PC-9 (cell line): ENCODE results near the gene IDH3G.

Source experiments
- EZH2 ChIP-seq: fragments of 200-600 bp; sonication (generic); IDR thresholded peaks from 2 replicates; pipeline ENCODE4 v1.8.0; 2017; ENCODE audit warnings: antibody characterized with exemption, low read depth
- TF ChIP-seq, protein P1 (sequence below): fragments of 200-600 bp; sonication (generic); conservative IDR thresholded peaks from 2 replicates; pipeline ENCODE4 v1.6.1; 2017; ENCODE audit warnings: mixed run types, antibody characterized with exemption, mild to moderate bottlenecking, moderate library complexity

GRCh38 chrX:153802513-153803045 lies 8.4 kb upstream of the IDH3G start:
- no peak for TF ChIP-seq EZH2
- TF ChIP-seq, protein P1, sequence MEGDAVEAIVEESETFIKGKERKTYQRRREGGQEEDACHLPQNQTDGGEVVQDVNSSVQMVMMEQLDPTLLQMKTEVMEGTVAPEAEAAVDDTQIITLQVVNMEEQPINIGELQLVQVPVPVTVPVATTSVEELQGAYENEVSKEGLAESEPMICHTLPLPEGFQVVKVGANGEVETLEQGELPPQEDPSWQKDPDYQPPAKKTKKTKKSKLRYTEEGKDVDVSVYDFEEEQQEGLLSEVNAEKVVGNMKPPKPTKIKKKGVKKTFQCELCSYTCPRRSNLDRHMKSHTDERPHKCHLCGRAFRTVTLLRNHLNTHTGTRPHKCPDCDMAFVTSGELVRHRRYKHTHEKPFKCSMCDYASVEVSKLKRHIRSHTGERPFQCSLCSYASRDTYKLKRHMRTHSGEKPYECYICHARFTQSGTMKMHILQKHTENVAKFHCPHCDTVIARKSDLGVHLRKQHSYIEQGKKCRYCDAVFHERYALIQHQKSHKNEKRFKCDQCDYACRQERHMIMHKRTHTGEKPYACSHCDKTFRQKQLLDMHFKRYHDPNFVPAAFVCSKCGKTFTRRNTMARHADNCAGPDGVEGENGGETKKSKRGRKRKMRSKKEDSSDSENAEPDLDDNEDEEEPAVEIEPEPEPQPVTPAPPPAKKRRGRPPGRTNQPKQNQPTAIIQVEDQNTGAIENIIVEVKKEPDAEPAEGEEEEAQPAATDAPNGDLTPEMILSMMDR = no peak
